KOPT-K1 (cell line): Measurements from ENCODE around the gene KCNH8.

Experiments used
- H3K27ac ChIP-seq: fragments of 200-600 bp; sonication (generic); 2 replicates; pipeline ENCODE4 v1.5.1; 2016; ENCODE audit warnings: antibody characterized with exemption, mild to moderate bottlenecking, low read depth, low read length; ENCODE audit not compliant: poor library complexity, severe bottlenecking
- H3K36me3 ChIP-seq: fragments of 200-600 bp; sonication (generic); 2 replicates; pipeline ENCODE4 v1.5.1; 2017; ENCODE audit warnings: antibody characterized with exemption, mild to moderate bottlenecking, low read length, moderate library complexity; ENCODE audit not compliant: insufficient read depth
- H3K9me3 ChIP-seq: fragments of 200-600 bp; sonication (generic); 2 replicates; pipeline ENCODE4 v1.5.1; 2017; ENCODE audit warnings: antibody characterized with exemption, low read length, mild to moderate bottlenecking; ENCODE audit not compliant: insufficient read depth, poor library complexity, severe bottlenecking

Gene KCNH8

DNA sequence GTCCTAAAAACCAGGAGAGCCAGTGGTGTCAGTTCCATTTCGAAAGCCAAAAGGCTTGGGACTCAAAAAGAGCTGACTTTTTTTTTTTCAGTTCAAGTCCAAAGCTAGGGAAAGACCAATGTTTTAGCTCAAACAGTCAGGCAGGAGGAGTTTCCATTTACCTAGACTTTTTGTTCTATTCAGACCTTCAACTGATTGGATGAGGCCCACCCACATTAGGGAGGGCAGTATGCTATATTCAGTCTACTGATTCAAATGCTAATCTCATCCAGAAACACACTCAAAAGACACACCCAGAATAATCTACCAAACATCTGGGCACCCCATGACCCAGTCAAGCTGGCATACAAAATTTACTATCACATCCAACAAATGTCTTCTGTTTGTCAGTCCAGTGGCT lies 374.0 kb downstream of the KCNH8 start:
- H3K36me3 ChIP-seq = no peaks in the 10 kb centered on the region
- no peak overlapping the region for H3K27ac ChIP-seq
- H3K9me3 ChIP-seq = no peaks in the 10 kb centered on the region

GRCh38 chr3:19526071-19526470 lies 377.8 kb downstream of the KCNH8 start:
- no peaks in the 10 kb centered on the region for H3K36me3 ChIP-seq
- H3K9me3 ChIP-seq = no peaks in the 10 kb centered on the region
- no peak overlapping the region for H3K27ac ChIP-seq

DNA sequence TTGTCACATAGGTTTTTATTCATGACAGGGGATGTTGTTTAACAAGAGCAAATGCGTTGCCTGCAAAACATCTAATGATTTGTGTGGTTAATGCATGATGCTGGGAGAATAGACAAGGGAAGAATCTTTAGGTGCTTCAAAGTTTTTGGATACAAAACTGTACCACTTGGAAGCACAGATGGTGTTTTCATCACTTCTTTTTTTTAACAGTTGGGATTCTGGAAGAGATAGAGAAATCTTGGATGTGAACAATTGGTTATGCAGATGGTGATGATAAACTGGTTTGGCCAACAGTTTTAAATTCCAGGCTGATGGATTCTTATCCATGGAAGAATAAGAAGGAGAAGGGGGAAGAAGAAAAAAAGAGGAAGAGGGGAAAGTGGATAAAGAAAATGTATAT lies 379.4 kb downstream of the KCNH8 start:
- Histone ChIP-seq H3K9me3 (no peaks in the 10 kb centered on the region), H3K27ac (no peak overlapping the region), H3K36me3 (no peaks in the 10 kb centered on the region)

GRCh38 chr3:19531426-19531825 lies 383.1 kb downstream of the KCNH8 start:
- H3K36me3 ChIP-seq = no peaks in the 10 kb centered on the region
- H3K27ac ChIP-seq = no peak overlapping the region
- no peaks in the 10 kb centered on the region for H3K9me3 ChIP-seq

GRCh38 chr3:19539518-19540392 lies 391.4 kb downstream of the KCNH8 start:
- Histone ChIP-seq H3K36me3 (no peaks in the 10 kb centered on the region), H3K9me3 (no peaks in the 10 kb centered on the region), H3K27ac (no peak overlapping the region)

- H3K36me3 ChIP-seq = no peaks in the 10 kb centered on the region
- H3K9me3 ChIP-seq = no peaks in the 10 kb centered on the region
- H3K27ac ChIP-seq = no peak overlapping the region
Observed at GRCh38 chr3:19540464-19540863, 392.2 kb downstream of the KCNH8 start.

DNA sequence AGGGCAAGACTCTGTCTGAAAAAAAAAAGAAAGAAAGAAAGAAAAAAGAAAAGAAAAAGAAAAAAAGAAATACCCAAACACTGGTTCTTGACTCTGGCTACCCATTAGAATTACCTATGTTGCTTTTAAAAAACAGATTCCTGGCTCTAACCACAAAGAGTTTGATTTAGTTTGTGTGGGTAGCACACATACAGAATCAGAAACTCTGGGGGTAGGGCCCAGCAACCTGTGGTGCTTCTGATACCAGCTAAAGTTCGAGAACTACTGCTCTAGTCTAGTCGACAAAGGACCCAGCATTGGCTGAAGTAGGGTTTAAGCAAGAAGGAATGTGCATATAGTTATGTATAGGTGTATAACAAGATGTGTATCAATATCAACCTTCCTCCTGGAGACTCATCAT lies 393.0 kb downstream of the KCNH8 start:
- Histone ChIP-seq H3K9me3 (no peaks in the 10 kb centered on the region), H3K36me3 (no peaks in the 10 kb centered on the region), H3K27ac (no peak overlapping the region)

GRCh38 chr3:19543212-19543841 lies 395.0 kb downstream of the KCNH8 start:
- Histone ChIP-seq H3K36me3 (no peaks in the 10 kb centered on the region), H3K9me3 (no peaks in the 10 kb centered on the region), H3K27ac (no peak overlapping the region)

DNA sequence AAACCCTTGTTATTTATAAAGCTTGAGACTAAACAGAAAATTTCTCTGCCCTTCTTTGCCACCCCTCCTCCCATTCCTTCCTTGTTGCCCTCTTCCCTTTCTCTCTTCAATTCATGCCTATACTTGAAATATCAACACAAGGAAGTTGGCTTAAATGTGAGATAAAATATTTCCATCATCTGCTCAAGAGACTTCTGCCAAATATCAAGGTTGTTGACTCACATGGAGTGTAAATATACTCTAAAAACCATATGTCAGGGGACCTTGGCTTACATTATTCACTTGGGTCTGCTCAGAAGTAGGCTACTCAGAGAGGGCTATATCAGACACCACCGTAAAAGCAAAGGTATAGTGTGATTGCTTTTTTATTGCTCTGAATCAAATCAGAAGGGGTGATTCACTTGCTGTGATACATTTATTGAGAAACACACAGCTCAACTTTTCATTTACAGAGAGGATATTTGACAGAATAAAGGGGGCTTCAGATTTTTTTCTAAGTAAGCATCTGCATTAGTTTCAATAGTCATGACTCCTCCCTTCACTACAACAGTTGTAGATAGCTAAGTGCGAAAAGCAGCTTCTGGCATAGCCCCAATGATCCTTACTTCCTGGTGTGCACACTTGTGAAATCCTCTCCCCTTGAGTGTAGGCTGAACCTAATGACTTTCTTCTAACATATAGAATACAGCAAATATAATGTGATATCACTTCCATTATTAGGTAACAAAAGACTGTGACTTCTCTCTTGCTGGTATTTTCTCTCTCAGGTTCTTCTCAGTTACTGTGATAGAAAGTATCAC lies 399.6 kb downstream of the KCNH8 start:
- Histone ChIP-seq H3K9me3 (no peaks in the 10 kb centered on the region), H3K27ac (no peak overlapping the region), H3K36me3 (no peaks in the 10 kb centered on the region)

GRCh38 chr3:19559724-19560442 lies 411.6 kb downstream of the KCNH8 start:
- Histone ChIP-seq H3K36me3 (no peaks in the 10 kb centered on the region), H3K27ac (no peak overlapping the region)

GRCh38 chr3:19573644-19574043 lies 425.3 kb downstream of the KCNH8 start:
- H3K36me3 ChIP-seq = no peaks in the 10 kb centered on the region
- no peaks in the 10 kb centered on the region for H3K9me3 ChIP-seq
- H3K27ac ChIP-seq = no peak overlapping the region

More at GRCh38 chr3:19559724-19560442, 411.6 kb downstream of the KCNH8 start:
- H3K9me3 ChIP-seq = no peaks in the 10 kb centered on the region

- H3K27ac ChIP-seq = no peak overlapping the region
- no peaks in the 10 kb centered on the region for H3K36me3 ChIP-seq
- no peaks in the 10 kb centered on the region for H3K9me3 ChIP-seq
Observed at GRCh38 chr3:19574268-19574667, 426.0 kb downstream of the KCNH8 start.

- Histone ChIP-seq H3K36me3 (no peaks in the 10 kb centered on the region), H3K27ac (no peak overlapping the region), H3K9me3 (no peaks in the 10 kb centered on the region)
Observed at GRCh38 chr3:19576343-19576742, 428.0 kb downstream of the KCNH8 start.
